ENCODE data around the gene DARS1. TPM values are rescaled to one million over a fixed set of nuclear protein-coding genes. Genes with fewer than 3 reads are reported as not detected.

The DARS1 gene
- total and polyA plus RNA-seq, 2 experiments from 2014 or later: 67.0 to 69.5 TPM

DNA sequence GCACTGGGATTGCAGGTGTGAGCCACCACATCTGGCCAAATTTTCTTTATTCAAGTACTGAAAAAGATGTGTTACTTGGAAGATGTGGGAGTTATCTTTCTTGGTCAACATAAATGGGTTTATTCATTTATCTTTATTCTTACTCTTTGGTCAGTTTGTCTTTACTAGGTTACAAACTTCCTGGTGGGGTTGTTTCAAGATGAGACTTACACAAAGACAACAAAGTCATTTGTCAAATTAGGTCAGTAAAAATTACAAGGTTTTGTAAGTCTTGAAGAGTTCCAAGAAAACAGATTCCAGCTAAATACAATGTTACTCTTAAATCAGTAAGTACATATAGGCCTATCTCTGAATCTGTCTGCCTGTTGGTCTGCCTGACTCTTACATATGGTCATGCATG lies 48.9 kb downstream of the DARS1 start:
- Histone ChIP-seq H3K79me2 (peaks cover 17% of the 10 kb centered on the region), H3K27ac (no peak overlapping the region), H3K27me3 (no peaks in the 10 kb centered on the region), H4K20me1 (ENCODE audit: insufficient read depth, poor library complexity, severe bottlenecking) (no peaks in the 10 kb centered on the region), H3K36me3 (replicated peaks; ENCODE audit: insufficient read depth, low read depth) (no peaks in the 10 kb centered on the region), H3K9me3 (ENCODE audit: low read depth) (no peaks in the 10 kb centered on the region), H3K4me3 (no peak overlapping the region), H3K4me1 (ENCODE audit: insufficient read depth) (no peaks in the 10 kb centered on the region), H3K4me2 (no peak overlapping the region), H2AFZ (no peak overlapping the region), H3K9me2 (replicated peaks; ENCODE audit: insufficient read depth) (no peaks in the 10 kb centered on the region)
- TF ChIP-seq EZH2phosphoT487 (IDR thresholded peaks at IDR 0.05; ENCODE audit: low read depth, severe bottlenecking, unreplicated experiment): no peak
- no peak for TF ChIP-seq EZH2 (IDR thresholded peaks at IDR 0.05; ENCODE audit: borderline replicate concordance)
- TF ChIP-seq, protein P1, sequence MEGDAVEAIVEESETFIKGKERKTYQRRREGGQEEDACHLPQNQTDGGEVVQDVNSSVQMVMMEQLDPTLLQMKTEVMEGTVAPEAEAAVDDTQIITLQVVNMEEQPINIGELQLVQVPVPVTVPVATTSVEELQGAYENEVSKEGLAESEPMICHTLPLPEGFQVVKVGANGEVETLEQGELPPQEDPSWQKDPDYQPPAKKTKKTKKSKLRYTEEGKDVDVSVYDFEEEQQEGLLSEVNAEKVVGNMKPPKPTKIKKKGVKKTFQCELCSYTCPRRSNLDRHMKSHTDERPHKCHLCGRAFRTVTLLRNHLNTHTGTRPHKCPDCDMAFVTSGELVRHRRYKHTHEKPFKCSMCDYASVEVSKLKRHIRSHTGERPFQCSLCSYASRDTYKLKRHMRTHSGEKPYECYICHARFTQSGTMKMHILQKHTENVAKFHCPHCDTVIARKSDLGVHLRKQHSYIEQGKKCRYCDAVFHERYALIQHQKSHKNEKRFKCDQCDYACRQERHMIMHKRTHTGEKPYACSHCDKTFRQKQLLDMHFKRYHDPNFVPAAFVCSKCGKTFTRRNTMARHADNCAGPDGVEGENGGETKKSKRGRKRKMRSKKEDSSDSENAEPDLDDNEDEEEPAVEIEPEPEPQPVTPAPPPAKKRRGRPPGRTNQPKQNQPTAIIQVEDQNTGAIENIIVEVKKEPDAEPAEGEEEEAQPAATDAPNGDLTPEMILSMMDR (IDR thresholded peaks at IDR 0.05; ENCODE audit: poor library complexity): no peak
- no peak for DNase-seq (ENCODE audit: low spot score)

DNA sequence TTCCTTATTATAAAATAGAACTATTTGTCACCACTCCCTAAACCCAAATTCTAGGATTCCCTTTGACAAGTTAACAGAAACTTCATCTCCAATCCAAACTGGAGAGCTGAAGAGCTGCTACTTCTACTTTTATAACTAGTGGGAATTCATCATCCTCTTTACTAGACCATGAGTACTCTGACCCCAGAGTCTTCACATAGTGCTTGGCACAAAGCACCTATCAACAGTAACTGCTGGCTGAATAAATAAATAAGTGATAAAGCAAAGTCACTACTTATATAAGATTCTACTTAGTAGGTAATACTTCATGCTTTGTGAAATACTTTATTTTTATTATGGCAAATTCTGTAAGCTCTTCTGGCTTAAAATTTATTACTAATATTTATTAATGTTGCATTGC lies 49.5 kb downstream of the DARS1 start:
- H3K4me3 ChIP-seq: no peak overlapping the region

DNA sequence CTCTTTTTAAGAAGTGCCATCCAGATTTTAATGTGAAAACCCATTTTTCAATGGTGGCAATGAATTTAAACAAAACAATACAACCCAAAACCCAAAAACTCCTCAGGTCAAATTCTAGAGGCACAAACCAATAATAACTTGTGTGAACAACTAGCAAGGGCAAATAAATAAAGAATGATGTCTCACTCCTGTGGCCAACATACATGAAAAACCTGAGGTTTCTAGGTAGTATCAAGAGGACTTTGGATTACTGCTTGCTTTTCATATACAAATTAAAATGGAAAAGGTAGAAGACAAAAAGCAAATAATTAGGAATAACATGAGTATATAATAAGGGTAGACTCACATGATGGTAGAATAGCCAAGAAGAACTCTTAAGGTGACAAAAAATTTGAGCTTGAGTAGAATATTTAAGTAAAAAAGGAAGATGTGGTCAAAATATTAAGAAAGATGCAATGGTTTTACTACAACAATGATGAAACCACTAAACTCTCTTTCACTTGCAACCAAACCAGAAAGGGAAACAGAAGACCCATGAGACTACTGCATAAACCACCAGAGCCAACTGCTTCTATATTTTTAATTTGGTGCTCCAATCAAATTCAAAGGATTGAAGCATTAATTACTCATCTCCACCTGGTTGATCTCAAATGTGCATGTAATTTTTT lies 53.5 kb downstream of the DARS1 start:
- no peaks in the 10 kb centered on the region for H3K36me3 ChIP-seq (replicated peaks; ENCODE audit: insufficient read depth, low read depth)

More for the DNA sequence above, 49.5 kb downstream of the DARS1 start:
- H3K27ac ChIP-seq: no peak overlapping the region
- H4K20me1 ChIP-seq (ENCODE audit: insufficient read depth, poor library complexity, severe bottlenecking): no peaks in the 10 kb centered on the region
- H3K9me2 ChIP-seq (replicated peaks; ENCODE audit: insufficient read depth): no peaks in the 10 kb centered on the region
- no peaks in the 10 kb centered on the region for H3K27me3 ChIP-seq
- no peaks in the 10 kb centered on the region for H3K36me3 ChIP-seq (replicated peaks; ENCODE audit: insufficient read depth, low read depth)
- TF ChIP-seq EZH2phosphoT487 (IDR thresholded peaks at IDR 0.05; ENCODE audit: low read depth, severe bottlenecking, unreplicated experiment) (no peak), EZH2 (IDR thresholded peaks at IDR 0.05; ENCODE audit: borderline replicate concordance) (no peak)
- TF ChIP-seq, protein P1 (IDR thresholded peaks at IDR 0.05; ENCODE audit: poor library complexity): no peak
- H3K4me1 ChIP-seq (ENCODE audit: insufficient read depth): no peaks in the 10 kb centered on the region
- no peaks in the 10 kb centered on the region for H3K9me3 ChIP-seq (ENCODE audit: low read depth)
- peaks cover 17% of the 10 kb centered on the region for H3K79me2 ChIP-seq
- no peak for DNase-seq (ENCODE audit: low spot score)
- no peak overlapping the region for H3K4me2 ChIP-seq
- H2AFZ ChIP-seq: no peak overlapping the region

More for the DNA sequence above, 53.5 kb downstream of the DARS1 start:
- Histone ChIP-seq H3K27ac (no peak overlapping the region), H3K9me2 (replicated peaks; ENCODE audit: insufficient read depth) (no peaks in the 10 kb centered on the region), H3K4me2 (no peak overlapping the region), H3K4me3 (no peak overlapping the region), H3K9me3 (ENCODE audit: low read depth) (no peaks in the 10 kb centered on the region), H2AFZ (no peak overlapping the region), H4K20me1 (ENCODE audit: insufficient read depth, poor library complexity, severe bottlenecking) (no peaks in the 10 kb centered on the region), H3K79me2 (peaks cover 7% of the 10 kb centered on the region), H3K4me1 (ENCODE audit: insufficient read depth) (no peaks in the 10 kb centered on the region), H3K27me3 (no peaks in the 10 kb centered on the region)
- DNase-seq (ENCODE audit: low spot score): no peak
- TF ChIP-seq, protein P1 (IDR thresholded peaks at IDR 0.05; ENCODE audit: poor library complexity): no peak
- no peak for TF ChIP-seq EZH2 (IDR thresholded peaks at IDR 0.05; ENCODE audit: borderline replicate concordance)
- TF ChIP-seq EZH2phosphoT487 (IDR thresholded peaks at IDR 0.05; ENCODE audit: low read depth, severe bottlenecking, unreplicated experiment): no peak
